SU-DHL-6 (cell line): Measurements from ENCODE around the gene SLC35F1.

Experiments
- CTCF ChIP-seq: fragments of 200-600 bp; sonication (generic); IDR thresholded peaks from one replicate; pipeline ENCODE4 v1.5.1; 2017; ENCODE audit warnings: antibody characterized with exemption, mild to moderate bottlenecking, low read length, moderate library complexity; ENCODE audit not compliant: insufficient read depth, poor library complexity, severe bottlenecking
- EZH2phosphoT487 ChIP-seq: fragments of 200-600 bp; sonication (generic), shearing (Covaris generic); conservative IDR thresholded peaks from 2 replicates; pipeline ENCODE4 v1.6.1; 2018; ENCODE audit warnings: mild to moderate bottlenecking, antibody characterized with exemption, low read length, moderate library complexity, mixed read lengths

GRCh38 chr6:117918454-117918853, 11.4 kb downstream of the SLC35F1 start:
- TF ChIP-seq CTCF (no peak), EZH2phosphoT487 (no peak)
